HG03097 (cell line): ENCODE data around the gene TNFRSF21.
"Not testable (repeated sequence)": the region's sequence is repeated elsewhere in the genome, so short reads cannot be mapped to it uniquely, and the experiment has no call there.

Experiments used
- ATAC-seq: cut with Tn5 transposase; IDR thresholded peaks from one replicate; pipeline ENCODE4 v1.9.1; 2021; ENCODE audit not compliant: unreplicated experiment, low FRiP score

TNFRSF21 gene

DNA sequence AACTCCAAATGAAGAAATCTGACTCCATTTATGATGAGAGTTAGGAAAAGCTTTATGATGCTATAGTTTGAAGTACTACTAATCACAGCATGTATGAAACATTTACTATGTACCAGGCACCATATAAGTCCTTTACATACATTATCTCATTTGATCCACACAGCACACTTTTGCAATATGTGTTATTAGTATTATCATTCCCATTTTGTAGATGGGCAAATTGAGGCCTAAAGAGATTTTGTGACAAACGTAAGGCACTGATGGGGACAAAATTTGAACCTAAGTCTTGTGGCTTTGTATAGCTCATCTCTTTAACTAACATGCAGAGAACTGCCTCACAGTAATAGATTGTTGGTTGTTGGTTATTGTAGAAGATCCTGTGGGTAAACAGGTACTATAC, 14.2 kb upstream of the TNFRSF21 start:
- ATAC-seq, result no peak

DNA sequence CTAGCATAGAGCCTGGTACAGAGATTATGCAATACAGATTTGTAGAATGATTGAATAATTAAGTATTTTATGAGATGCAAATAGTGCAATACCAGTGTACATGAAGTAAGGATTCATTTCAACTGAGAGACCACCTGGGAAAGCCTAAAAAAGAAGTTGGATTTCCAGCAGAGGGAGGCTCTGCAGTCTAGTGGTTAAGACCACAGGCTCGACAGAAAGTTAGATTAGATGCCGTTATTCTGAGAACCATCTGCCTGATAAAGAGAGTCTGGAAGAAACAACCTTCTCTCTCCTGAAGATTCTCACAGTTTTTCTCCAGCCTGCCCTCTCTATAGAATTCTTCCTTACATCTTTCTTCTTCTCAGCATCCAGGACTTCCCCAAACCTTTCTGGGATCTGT, 13.6 kb upstream of the TNFRSF21 start:
- no peak for ATAC-seq

DNA sequence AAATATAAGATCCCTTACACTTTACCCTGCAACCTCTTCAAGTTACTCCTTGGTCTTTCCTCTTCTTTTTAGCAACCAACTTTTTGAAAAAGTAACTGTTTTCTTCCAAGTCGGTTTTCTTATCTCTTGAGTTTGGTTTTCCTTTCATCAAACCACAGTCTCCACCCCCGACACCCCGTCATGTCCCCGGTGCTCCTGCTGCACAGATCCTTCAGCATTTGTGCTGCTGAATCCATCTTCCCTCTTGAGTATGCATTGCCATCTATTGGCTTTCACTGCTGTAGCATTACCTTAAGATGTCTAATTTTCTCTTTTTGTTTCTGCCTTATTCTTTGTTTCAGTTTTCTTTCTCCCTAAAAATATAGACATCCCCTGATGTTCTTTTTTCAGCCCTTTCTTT, 11.9 kb upstream of the TNFRSF21 start:
- ATAC-seq, result no peak

DNA sequence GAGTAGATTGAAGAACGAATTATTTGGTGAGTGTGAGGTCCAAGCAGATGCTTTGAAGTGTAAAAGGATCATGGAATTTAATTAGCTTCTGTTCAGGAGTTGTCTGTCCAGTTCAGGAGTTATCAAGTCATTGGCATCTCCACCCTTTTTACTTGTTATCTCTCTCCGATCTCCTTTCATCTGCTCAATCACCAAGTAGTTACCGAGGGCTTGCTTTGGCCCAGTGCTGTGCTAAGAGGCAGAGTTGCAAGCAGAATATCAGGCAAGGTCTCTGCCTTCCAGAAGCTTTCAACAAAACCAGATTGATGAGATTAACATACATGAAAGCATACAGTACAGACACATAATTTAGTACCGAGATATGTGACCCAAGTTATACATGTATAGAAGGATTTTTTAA, 10.2 kb upstream of the TNFRSF21 start:
- ATAC-seq, result no peak

DNA sequence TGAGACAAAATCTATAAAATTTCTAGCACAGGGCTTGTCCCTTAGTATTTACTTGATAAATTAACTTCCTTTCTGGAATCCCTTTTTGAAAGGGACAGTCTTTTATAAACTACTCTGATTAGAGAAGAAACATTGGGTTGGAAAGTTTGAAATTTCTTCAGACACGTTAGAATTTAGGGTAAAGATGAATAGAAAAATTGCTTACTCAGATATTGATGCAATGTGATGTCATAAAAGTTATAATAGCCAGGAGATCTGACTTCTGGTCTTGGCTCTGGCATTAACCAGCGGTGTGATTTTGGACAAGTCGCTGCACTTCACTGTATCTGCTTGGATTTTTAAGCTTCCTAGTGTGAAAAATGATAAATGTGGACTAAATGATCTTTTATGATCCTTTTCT, 9.7 kb upstream of the TNFRSF21 start:
- no peak for ATAC-seq

DNA sequence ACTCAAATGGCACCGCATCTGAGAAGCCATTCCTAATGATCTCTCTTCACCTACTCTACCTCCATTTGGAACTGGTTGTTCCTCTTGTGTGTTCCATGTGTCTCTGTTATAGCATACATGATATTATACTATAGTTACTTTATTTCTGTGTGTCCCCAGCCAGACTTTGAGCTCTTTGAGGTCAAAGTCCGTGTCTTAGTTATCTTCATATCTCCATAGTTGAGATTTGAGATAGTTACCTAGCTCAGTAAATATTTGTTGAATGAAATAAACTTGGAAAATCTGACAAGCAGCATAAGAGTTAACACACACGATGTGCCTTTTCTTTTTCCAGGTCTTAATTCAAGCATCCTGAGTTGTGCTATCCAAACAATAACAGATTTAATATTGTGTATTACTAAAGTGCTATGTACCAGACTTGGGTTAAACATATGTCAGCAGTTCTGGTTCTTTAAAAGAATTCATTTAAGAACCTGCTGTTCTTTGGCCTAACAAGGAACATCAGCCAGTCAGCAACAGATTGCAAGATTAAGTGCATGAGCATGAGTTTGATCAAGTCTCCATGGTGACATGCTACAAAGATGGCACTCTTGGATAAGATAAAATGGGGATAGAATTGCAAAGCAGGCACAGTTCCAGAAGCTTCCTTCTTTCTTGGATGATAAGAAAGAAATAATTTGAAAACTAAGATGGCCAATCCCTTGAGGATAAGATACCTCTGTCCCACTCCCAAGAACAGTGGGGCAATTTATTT, 8.7 kb upstream of the TNFRSF21 start:
- no peak for ATAC-seq

DNA sequence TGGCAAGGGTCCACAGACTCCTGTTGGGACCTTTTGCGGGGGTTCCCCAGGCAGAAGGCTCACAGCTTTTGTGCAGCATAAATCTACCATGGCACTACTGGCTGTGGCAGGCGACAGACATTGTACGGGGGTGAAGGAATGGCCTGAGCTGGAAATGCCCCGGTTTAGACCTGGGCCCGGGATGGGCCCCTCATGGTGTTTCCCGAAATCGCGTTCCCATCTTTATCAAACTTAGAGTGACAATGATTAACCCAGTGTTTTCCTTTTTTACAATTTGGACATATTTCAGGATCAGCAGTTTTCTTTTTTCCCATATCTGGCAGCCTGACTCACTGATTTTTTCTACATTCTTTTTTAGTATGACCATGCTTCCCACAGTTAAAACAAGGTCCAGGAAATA, 5.5 kb upstream of the TNFRSF21 start:
- not testable (repeated sequence) for ATAC-seq

DNA sequence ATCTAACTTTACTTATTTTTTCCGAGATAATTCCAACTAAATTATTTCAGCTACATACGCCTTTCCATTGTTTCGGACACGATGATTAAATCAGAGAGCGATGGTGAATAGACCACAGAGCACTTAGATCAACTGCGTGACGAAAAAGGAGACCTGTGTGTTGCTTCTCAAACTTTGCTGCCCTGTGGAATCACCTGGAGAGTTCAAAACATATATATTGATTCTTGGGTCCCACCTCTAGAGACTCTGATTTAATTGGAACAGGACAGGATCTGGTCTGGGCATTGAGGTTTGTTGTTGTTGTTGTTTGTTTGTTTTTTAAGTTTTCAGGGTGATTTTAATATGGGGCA, 401 bp upstream of the TNFRSF21 start:
- ATAC-seq, result no peak

DNA sequence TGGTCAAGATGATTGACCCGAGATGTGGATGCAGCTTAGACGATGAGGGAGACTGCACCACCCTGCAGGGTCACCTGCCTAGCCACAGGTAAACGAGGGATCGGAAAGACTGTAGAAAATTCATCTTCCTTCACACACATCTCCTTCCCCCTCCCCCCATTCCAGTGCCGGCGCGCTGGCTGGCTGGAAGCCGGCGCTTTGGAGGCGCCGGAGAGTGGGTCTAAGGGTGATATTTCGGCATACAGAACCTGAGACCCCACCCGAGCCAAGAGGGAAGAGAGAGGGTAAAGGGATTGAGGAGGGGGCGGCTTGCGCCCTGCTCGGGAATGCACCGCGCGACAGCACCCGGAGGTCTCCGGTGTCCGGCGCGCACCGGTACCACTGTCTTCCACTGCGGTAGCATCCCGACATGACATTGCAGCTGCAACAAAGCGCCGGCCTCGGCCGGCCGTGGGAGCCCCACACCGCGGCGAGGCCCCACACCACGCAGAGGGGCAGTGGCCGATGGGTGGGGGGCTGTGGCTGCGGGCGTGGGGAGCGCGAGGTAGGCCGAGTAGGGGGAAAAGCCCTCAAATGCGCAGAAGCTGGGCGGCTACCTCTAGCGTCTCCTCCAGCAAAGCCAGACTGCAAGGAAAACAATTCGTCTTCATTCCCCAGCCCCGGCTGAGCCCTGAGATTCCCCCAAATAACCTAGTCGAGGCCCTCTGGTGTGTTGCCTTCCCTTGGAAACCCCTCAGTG, 984 bp downstream of the TNFRSF21 start:
- ATAC-seq, result no peak

DNA sequence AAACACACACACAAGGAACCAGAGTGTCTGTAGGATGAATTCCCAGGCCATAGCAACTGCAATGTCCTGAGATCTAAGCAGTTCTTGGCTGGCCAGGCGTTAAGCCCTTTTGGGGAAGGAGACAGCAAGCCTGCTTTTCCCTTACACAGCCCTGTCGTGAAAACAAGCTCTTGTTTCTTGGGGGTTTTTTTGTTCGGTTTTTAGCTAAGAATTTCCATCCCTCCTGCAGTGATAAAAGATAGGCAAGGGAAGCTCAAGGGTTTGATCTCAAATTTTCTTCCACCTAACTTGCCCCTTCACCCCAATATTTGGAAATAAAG, 1.5 kb downstream of the TNFRSF21 start:
- ATAC-seq, result no peak

DNA sequence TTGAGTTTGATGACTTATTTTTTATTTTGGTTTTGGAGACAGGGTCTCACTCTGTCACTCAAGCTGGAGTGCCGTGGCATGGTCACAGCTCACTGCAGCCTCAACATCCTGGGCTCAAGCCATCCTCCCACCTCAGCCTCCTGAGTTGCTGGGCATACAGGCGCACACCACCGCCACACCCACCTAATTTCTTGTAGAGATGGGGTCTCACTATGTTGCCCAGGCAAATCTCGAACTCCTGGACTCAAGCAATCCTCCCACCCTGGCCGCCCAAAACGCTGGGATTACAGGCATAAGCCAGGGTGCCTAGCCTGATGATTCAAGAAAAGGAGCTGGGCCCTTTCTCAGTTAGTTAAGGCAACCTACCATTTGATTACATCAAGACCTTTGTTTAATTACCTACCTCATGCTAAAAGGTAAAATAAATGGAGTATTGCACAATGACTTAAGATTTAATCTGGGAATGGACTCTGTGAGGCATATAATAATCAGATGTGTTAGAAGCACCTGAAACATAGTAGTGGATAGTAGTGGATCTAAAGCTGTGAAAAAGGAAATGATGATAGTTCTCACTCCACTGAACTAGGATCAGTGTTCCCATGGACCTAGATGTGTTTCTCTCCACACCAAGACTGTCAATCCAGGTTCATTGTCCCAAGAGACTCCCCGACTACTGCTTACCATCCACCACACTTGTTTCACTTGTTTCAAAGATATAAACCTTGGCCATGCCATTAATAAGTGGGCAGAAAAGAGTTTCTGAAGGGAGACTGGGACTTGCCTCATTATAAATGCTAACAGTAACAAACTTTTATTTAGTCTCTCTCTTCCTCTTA, 2.1 kb downstream of the TNFRSF21 start:
- ATAC-seq, result no peak

DNA sequence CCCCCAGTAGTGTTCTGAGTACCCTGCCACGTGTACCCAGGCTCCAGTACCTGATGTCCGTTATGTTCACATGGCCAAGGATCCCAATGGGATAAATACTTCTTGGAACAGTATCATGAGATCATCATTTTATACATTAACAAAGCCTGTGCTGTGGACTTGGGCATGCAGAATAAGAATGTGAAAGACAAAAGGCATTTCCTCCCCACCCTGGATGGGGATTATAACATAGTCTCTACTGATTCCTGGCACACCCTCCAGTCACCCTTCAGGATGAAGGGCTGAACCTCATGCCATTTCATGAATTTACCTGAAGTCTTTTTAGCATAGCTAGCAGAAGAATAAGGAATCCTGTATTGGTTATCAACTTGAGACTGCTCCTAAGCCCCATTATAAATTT, 2.8 kb downstream of the TNFRSF21 start:
- ATAC-seq, result no peak

DNA sequence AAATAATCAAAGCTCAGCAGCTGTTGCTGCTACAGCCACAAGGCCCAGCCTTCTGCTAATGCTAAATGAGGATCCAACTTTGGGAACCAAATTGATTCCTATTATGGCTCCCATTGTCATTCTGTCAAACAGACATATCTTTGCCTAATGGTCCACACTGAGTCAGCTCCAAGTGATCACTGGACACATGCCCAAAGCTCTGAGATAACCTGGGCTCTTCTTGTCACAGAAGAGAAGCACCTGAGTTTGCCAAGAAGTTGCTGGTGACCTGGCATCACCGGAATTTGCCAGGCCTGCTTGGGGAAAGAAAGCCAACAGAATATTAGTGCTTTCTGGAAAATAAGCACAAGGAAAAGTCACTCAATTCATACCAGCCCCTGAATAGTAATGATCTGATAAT, 5.8 kb downstream of the TNFRSF21 start:
- no peak for ATAC-seq

DNA sequence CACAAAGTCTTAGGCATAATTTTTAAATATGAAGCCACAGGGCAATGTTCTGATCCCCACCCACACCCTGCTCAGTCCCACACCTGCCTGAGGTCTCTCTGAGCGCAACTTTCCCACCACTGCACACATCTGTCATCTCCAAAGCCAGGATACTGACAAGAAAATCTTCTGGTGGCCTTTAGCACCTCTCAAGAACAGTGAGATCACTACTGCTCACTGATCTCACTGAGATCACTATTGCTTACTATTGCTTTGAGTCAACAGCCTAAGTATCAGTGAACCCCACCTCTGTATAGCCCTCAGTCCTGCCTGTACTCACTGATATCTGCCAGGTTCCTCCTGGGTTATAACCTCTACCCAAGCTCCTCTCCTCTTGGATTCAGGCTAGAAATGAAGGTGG, 6.4 kb downstream of the TNFRSF21 start:
- ATAC-seq, result no peak

DNA sequence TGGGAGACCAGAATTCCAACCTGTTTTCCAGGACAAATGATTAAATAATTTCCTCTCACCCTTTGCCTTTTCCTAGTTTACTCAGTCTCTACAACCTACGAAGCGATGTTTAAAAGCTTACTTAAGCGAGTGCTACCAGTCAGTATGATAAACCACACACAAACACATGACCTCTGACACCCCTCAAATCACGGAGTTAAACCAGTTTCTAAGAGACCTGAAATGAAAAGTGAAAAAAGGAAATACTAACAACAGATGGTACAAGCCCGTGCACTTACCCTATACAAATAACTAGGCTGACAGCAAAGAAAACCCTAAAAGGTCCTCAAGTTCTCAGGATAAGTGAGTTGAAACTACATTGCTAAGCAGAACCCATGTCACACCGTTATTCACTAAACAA, 7.7 kb downstream of the TNFRSF21 start:
- no peak for ATAC-seq

DNA sequence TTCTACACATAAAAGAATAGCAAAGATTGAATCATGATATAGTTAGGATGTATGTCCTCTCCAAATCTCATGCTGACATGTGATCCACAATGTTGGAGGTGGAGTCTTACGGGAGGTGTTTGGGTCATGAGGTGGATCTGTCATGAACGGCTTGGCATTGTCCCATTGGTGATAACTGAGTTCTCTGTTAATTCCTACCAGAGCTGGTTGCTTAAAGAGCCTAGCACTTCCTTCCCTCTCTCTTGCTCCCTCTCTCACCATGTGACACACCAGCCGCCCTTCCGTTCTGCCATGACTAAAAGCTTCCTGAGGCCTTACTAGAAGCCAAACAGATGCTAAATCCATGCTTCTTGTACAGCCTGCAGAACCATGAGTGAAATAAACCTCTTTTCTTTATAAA, 8.3 kb downstream of the TNFRSF21 start:
- ATAC-seq, result no peak

DNA sequence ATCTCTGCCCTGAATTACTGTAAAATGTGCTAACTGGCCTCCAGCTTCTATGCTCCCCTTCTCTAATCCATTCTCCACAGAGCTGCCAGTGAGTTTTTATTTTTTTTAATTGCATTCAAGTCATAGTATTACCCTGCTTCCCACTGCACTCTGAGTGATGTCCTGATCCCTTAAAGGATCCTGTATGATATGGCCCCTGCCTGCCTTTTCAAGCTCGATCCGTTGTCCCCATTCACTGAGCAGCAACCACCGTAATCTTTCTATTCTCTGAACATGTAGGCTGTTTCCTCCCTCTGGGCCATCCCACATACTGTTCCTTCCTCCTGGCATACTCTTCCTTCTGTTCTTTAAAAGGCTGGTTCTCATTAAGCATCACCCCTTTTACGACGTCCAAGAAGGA, 9.3 kb downstream of the TNFRSF21 start:
- no peak for ATAC-seq

DNA sequence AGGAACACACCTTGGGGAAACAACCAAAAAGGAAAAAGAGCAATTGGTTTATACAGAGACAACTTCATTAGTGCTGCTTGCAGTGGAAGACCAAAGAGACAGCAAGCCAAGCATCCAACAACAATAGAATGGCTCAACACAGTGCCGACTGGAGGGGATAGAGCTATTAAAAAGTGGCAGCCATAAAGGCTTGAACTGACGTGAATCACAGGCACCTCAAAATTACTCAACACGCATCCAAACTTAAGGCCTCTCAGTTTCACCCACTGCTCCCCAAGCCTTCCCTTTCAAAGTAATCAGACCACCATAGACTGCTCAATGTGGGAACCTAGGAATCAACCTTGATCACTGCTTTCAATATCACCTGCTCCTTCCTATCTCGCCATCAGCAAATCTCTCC, 9.7 kb downstream of the TNFRSF21 start:
- no peak for ATAC-seq

DNA sequence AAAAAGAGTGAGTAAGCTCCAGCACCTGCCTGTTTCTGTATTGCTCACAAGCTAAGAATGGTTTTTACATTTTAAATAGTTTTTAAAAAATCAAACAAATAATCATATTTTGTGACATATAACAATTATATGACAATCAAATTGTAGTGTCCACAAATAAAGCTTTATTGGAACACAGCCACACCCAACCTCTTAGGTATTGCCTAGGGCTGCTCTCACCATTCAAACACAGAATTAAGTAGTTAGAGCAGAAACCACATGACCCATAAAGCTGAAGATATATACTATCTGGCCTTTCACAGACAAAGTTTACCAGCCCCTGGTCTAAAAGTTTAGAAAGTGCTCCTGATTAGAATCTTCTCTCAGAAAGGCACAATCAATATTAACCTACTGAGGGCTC, 11.2 kb downstream of the TNFRSF21 start:
- no peak for ATAC-seq

DNA sequence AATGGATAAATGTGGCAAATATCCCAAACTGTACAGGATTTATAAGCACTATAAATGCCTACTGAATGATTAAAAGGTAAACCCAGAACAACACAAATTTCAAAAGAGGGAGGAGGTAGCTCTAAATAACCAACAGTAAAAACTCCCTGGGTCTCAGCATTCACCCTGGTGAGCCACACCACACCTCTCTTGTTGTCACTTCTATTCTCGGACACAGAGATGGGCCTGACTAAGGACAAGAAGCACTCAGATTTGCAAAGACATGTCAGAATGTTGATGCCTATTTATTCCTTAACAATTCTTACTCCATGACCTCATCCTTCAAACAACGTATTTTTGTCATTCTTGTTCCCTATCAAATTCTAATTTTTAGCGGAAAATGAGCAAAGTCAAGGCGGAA, 14.7 kb downstream of the TNFRSF21 start:
- ATAC-seq, result no peak

DNA sequence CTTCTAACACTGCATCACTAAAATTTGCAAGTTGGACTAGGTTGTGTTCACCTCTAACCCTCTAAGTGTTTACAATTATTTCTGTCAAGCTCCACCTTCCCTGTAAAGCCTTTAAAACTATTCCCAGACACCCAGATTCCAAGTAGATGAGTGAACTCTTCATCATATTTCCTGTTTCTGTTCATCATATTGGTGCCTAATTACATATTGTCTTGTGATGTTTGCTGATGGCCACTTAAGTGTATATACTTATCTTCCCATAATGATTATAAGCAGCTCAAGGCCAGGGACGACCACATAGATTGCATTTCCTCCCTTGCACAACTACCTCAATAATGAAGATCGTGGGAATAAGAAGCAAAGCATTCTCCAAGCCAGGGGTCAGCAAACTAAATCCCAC, 16.8 kb downstream of the TNFRSF21 start:
- no peak for ATAC-seq

DNA sequence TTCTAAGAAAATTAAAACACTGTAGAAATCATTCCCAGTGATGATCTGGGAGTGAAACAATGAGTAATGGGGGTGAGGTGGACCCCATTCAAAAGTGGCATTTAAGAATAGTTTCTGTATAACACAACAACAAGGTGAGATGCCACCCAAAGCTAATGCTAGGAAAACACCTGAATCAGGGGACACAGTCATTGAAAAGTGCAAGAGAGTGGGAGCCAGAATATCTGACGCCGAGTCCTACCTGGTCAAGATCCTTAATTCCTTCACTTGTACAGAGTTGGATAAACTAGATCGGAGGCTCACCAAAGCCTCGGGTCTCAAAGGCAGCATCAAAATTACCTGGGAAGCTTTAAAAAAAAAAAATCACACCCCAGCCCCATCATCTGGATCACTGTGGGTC, 17.7 kb downstream of the TNFRSF21 start:
- no peak for ATAC-seq
